PFSK-1 (cell line): ENCODE data around the gene NTM.

Experiments
- POLR2AphosphoS5 ChIP-seq: IDR thresholded peaks from 2 replicates; pipeline ENCODE4 v1.6.1; 2012; ENCODE audit warnings: low read depth, mild to moderate bottlenecking, control low read depth, low read length, moderate library complexity
- REST ChIP-seq, 2 experiments: IDR thresholded peaks; 2 replicates each; pipeline versions ENCODE4 v1.6.1 to v1.8.0; 2011 to 2012; ENCODE audit warnings: low read depth in 2 of 2, low read length in 2 of 2, control low read depth in 1 of 2, inconsistent platforms in 1 of 2, mild to moderate bottlenecking in 1 of 2, moderate library complexity in 1 of 2; ENCODE audit not compliant: insufficient read depth in 1 of 2
- SIN3A ChIP-seq: IDR thresholded peaks from 2 replicates; pipeline ENCODE4 v1.6.1; 2012; ENCODE audit warnings: mild to moderate bottlenecking, low read length, moderate library complexity, borderline replicate concordance; ENCODE audit not compliant: insufficient read depth
- TAF1 ChIP-seq: IDR thresholded peaks from 2 replicates; pipeline ENCODE4 v1.6.1; 2012; ENCODE audit warnings: low read length, control low read depth, borderline replicate concordance; ENCODE audit not compliant: insufficient read depth

- TF ChIP-seq POLR2AphosphoS5 (no peak), TAF1 (no peak), SIN3A (no peak), REST (IDR thresholded peaks at IDR 0.05; ENCODE audit: insufficient read depth in 1 of 2, low read depth in 2 of 2, low read length in 2 of 2) (no peak)
Observed at GRCh38 chr11:131811383-131811782, 441.0 kb downstream of the NTM start.
